ENCODE data around the gene CCDC174.

CCDC174 gene

DNA sequence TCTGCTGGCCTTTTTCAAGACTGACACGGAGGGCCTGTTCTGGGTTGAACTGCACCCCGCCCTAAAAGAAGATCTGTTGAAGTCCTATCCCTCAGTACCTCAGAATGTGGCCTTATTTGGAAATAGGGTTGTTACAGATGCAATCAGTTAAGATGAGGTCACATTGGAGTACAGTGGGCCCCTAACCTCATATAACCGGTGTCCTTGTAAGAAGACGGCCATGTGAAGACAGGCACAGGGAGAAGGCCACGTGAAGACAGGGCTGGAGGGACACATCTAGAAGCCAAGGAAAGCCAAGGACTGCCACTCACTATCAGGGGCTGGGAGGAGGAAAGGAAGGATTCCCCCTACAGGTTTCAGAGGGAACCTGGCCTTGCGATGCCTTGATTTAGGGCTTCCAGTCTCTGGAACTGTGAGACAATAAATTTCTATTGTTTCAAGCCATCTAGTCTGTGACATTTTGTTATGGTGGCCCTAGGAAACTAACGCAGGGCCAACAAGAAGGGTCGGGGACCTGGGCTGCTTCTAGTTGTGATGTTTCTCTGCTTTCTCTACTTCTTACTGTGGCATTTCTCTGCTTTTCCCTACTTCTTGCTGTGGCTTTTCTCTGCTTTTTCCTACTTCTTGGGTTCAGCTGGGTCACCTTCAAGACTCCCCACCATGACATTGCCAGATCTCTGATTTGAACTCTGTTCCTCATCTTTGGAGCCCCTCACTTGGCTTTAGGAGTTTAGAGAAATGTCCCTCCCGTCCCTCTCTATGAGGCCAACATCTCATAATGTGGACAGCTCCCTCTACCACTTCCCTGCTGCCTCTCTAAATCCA lies 4.8 kb upstream of the CCDC174 start:
- Histone ChIP-seq H3K4me3 (ENCODE audit: low read depth, low read length) (no peak overlapping the region), H2BK5ac (ENCODE audit: low read depth, low read length, poor library complexity) (no peak overlapping the region), H3K27me3 (ENCODE audit: insufficient read depth, low read length) (no peaks in the 10 kb centered on the region), H2AK5ac (ENCODE audit: low read length) (no peak overlapping the region), H3K79me2 (ENCODE audit: control insufficient read depth, insufficient read depth, low read length, poor library complexity) (peaks cover 2% of the 10 kb centered on the region), H3K79me1 (ENCODE audit: low read length) (peaks cover 2% of the 10 kb centered on the region), H2AFZ (ENCODE audit: insufficient read depth, low read length, poor library complexity) (no peak overlapping the region), H4K91ac (ENCODE audit: low read depth, low read length) (no peak overlapping the region), H4K8ac (ENCODE audit: low read depth, low read length) (no peak overlapping the region), H2BK12ac (ENCODE audit: low read length) (no peak overlapping the region), H3K23ac (ENCODE audit: low read length) (no peak overlapping the region), H3K9ac (ENCODE audit: low read length) (no peak overlapping the region), H3K36me3 (ENCODE audit: control insufficient read depth in 1 of 2, insufficient read depth in 2 of 2, low read length in 2 of 2) (no peaks in the 10 kb centered on the region), H3K9me3 (ENCODE audit: insufficient read depth, low read depth, low read length) (peaks cover 1% of the 10 kb centered on the region), H3K4ac (ENCODE audit: low read depth, low read length) (no peak overlapping the region), H3K4me1 (ENCODE audit: control insufficient read depth in 1 of 2, insufficient read depth in 2 of 2, low read length in 2 of 2) (no peaks in the 10 kb centered on the region), H2BK120ac (ENCODE audit: insufficient read depth, low read length, poor library complexity) (no peak overlapping the region), H3K18ac (ENCODE audit: low read length) (no peak overlapping the region), H4K12ac (ENCODE audit: low read depth, low read length) (no peak overlapping the region), H3K14ac (ENCODE audit: low read length) (no peak overlapping the region), H3K27ac (ENCODE audit: low read depth, low read length) (no peak overlapping the region), H3K4me2 (ENCODE audit: low read length) (no peak overlapping the region)
- DNase-seq = no peak
- WGBS (ENCODE audit: extremely low coverage, insufficient coverage, insufficient read length) = no CpG with 5 or more reads among the region's 9 CpGs

DNA sequence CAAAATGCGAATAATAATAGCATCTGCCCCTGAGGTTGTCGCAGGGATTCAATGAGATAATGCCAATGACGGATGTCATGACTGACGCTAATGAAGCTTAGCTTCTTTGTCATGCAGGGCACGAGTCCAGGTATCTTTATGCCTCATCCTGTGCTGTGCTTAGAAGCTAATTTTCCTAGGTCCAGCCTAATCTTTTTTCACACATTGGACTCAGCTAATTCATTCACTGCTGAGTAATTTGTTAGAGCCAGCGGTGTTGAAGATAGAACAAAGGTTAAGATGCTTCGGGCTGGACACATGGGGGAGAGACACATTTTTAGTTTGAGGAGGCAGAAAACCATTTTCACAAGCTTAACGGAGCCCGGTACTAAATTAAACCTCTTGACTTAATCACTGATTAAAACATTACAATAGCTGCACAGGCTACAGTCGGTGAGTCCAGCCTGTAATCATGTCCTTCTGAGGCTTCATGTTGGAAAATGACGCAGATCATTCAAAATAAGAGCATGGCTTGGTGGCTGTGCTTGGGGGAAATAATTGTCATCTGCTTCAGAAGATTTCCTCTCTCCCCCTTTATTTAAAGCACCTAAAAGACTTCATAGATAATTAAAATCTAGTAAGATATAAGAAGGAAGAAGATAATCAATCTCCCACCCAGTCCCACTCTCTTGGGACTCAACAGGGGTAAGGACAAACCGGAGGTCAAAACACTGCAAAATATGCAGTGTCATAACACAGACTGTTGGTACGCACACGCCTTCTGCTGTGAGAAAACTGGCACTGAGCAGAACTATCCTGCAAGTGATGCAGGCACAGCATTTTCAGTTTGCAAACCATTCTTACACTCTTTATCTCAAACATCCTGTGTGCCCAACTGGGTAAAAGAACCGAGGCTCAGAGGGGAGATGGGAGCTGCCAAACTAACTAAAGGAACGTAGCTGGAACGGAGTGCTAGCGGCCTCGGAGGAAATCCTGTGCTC lies 3.3 kb upstream of the CCDC174 start:
- Histone ChIP-seq H2BK5ac (ENCODE audit: low read depth, low read length, poor library complexity) (no peak overlapping the region), H3K27ac (ENCODE audit: low read depth, low read length) (no peak overlapping the region), H3K23ac (ENCODE audit: low read length) (no peak overlapping the region), H3K18ac (ENCODE audit: low read length) (no peak overlapping the region), H3K4ac (ENCODE audit: low read depth, low read length) (no peak overlapping the region), H3K9ac (ENCODE audit: low read length) (no peak overlapping the region), H3K4me1 (ENCODE audit: control insufficient read depth in 1 of 2, insufficient read depth in 2 of 2, low read length in 2 of 2) (peaks cover 0 to 2% of the 10 kb centered on the region in 2 experiments), H3K14ac (ENCODE audit: low read length) (no peak overlapping the region), H3K79me1 (ENCODE audit: low read length) (peaks cover 4% of the 10 kb centered on the region), H2BK120ac (ENCODE audit: insufficient read depth, low read length, poor library complexity) (no peak overlapping the region), H2AK5ac (ENCODE audit: low read length) (no peak overlapping the region), H4K12ac (ENCODE audit: low read depth, low read length) (no peak overlapping the region), H4K91ac (ENCODE audit: low read depth, low read length) (no peak overlapping the region), H3K4me2 (ENCODE audit: low read length) (no peak overlapping the region), H3K4me3 (ENCODE audit: low read depth, low read length) (no peak overlapping the region), H4K8ac (ENCODE audit: low read depth, low read length) (no peak overlapping the region), H2BK12ac (ENCODE audit: low read length) (no peak overlapping the region), H3K36me3 (ENCODE audit: control insufficient read depth in 1 of 2, insufficient read depth in 2 of 2, low read length in 2 of 2) (no peaks in the 10 kb centered on the region), H3K79me2 (ENCODE audit: control insufficient read depth, insufficient read depth, low read length, poor library complexity) (peaks cover 5% of the 10 kb centered on the region), H3K27me3 (ENCODE audit: insufficient read depth, low read length) (no peaks in the 10 kb centered on the region), H2AFZ (ENCODE audit: insufficient read depth, low read length, poor library complexity) (no peak overlapping the region), H3K9me3 (ENCODE audit: insufficient read depth, low read depth, low read length) (no peaks in the 10 kb centered on the region)
- no peak for DNase-seq
- no CpG with 5 or more reads among the region's 19 CpGs for WGBS (ENCODE audit: extremely low coverage, insufficient coverage, insufficient read length)

DNA sequence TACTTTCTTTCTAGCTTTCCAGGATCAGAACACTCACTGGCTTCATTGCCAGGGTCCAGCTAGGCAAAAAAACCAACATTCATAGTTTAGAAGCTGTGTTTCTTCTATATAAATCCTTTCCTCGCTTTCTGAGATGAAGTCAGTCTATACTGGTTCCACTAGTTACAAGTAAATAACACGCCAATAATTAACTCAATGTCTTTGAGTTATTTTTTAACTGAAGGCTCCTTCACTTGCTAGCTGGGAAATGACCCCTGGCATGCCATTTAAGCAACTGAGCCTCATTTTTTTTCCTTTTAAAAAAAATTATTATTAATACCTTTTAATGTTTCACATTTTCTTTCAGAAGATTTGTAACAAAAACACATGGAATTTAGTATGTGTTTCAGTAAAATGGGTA lies 2.1 kb upstream of the CCDC174 start:
- no peak overlapping the region for H2AK5ac ChIP-seq (ENCODE audit: low read length)
- H3K14ac ChIP-seq (ENCODE audit: low read length) = no peak overlapping the region
- H3K36me3 ChIP-seq (ENCODE audit: control insufficient read depth in 1 of 2, insufficient read depth in 2 of 2, low read length in 2 of 2) = no peaks in the 10 kb centered on the region
- H3K9me3 ChIP-seq (ENCODE audit: insufficient read depth, low read depth, low read length) = no peaks in the 10 kb centered on the region
- H3K4me1 ChIP-seq (ENCODE audit: control insufficient read depth in 1 of 2, insufficient read depth in 2 of 2, low read length in 2 of 2) = peaks cover 0 to 2% of the 10 kb centered on the region in 2 experiments
- no peak overlapping the region for H3K9ac ChIP-seq (ENCODE audit: low read length)
- peaks cover 4% of the 10 kb centered on the region for H3K79me1 ChIP-seq (ENCODE audit: low read length)
- H3K79me2 ChIP-seq (ENCODE audit: control insufficient read depth, insufficient read depth, low read length, poor library complexity) = peaks cover 5% of the 10 kb centered on the region
- H2BK5ac ChIP-seq (ENCODE audit: low read depth, low read length, poor library complexity) = no peak overlapping the region
- H3K23ac ChIP-seq (ENCODE audit: low read length) = no peak overlapping the region
- no CpG with 5 or more reads among the region's 2 CpGs for WGBS (ENCODE audit: extremely low coverage, insufficient coverage, insufficient read length)
- H3K4me2 ChIP-seq (ENCODE audit: low read length) = no peak overlapping the region
- H2BK120ac ChIP-seq (ENCODE audit: insufficient read depth, low read length, poor library complexity) = no peak overlapping the region
- no peak overlapping the region for H3K4ac ChIP-seq (ENCODE audit: low read depth, low read length)
- no peak overlapping the region for H3K27ac ChIP-seq (ENCODE audit: low read depth, low read length)
- no peak for DNase-seq
- no peak overlapping the region for H2BK12ac ChIP-seq (ENCODE audit: low read length)
- H3K4me3 ChIP-seq (ENCODE audit: low read depth, low read length) = no peak overlapping the region
- H3K27me3 ChIP-seq (ENCODE audit: insufficient read depth, low read length) = no peaks in the 10 kb centered on the region
- no peak overlapping the region for H4K8ac ChIP-seq (ENCODE audit: low read depth, low read length)
- H2AFZ ChIP-seq (ENCODE audit: insufficient read depth, low read length, poor library complexity) = no peak overlapping the region
- H4K91ac ChIP-seq (ENCODE audit: low read depth, low read length) = no peak overlapping the region
- H4K12ac ChIP-seq (ENCODE audit: low read depth, low read length) = no peak overlapping the region
- no peak overlapping the region for H3K18ac ChIP-seq (ENCODE audit: low read length)

DNA sequence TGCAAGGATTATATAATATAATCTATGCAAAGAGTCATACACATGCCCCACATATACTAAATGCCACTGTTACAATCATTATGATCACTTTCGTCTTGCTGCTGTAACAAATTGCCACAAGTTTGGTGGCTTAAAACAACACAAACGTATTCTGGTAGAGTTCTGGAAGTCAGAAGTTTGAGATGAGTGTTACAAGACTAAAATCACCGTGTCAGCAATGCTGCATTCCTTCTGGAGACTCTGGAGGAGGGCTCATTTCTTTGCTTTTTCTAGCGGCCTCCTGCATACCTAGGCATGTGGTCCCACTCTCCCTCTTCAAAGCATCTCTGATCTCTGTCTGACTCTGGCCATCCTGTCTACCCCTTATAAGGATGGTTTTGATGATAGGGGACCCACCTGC lies 1.4 kb upstream of the CCDC174 start:
- no peak overlapping the region for H4K91ac ChIP-seq (ENCODE audit: low read depth, low read length)
- H3K18ac ChIP-seq (ENCODE audit: low read length) = no peak overlapping the region
- no peak overlapping the region for H2AK5ac ChIP-seq (ENCODE audit: low read length)
- H2AFZ ChIP-seq (ENCODE audit: insufficient read depth, low read length, poor library complexity) = no peak overlapping the region
- H3K4me1 ChIP-seq (ENCODE audit: control insufficient read depth in 1 of 2, insufficient read depth in 2 of 2, low read length in 2 of 2) = peaks cover 0 to 2% of the 10 kb centered on the region in 2 experiments
- no peak for DNase-seq
- no peak overlapping the region for H2BK120ac ChIP-seq (ENCODE audit: insufficient read depth, low read length, poor library complexity)
- H3K36me3 ChIP-seq (ENCODE audit: control insufficient read depth in 1 of 2, insufficient read depth in 2 of 2, low read length in 2 of 2) = peaks cover 3 to 4% of the 10 kb centered on the region in 2 experiments
- no peak overlapping the region for H3K14ac ChIP-seq (ENCODE audit: low read length)
- no peak overlapping the region for H2BK12ac ChIP-seq (ENCODE audit: low read length)
- no CpG with 5 or more reads among the region's 4 CpGs for WGBS (ENCODE audit: extremely low coverage, insufficient coverage, insufficient read length)
- H3K79me2 ChIP-seq (ENCODE audit: control insufficient read depth, insufficient read depth, low read length, poor library complexity) = peaks cover 5% of the 10 kb centered on the region
- no peak overlapping the region for H3K4ac ChIP-seq (ENCODE audit: low read depth, low read length)
- H3K4me2 ChIP-seq (ENCODE audit: low read length) = no peak overlapping the region
- no peak overlapping the region for H3K27ac ChIP-seq (ENCODE audit: low read depth, low read length)
- H3K27me3 ChIP-seq (ENCODE audit: insufficient read depth, low read length) = no peaks in the 10 kb centered on the region
- peak overlapping the region; percentile 43 for H4K8ac ChIP-seq (ENCODE audit: low read depth, low read length)
- H3K4me3 ChIP-seq (ENCODE audit: low read depth, low read length) = no peak overlapping the region
- H4K12ac ChIP-seq (ENCODE audit: low read depth, low read length) = no peak overlapping the region
- no peaks in the 10 kb centered on the region for H3K9me3 ChIP-seq (ENCODE audit: insufficient read depth, low read depth, low read length)
- H3K9ac ChIP-seq (ENCODE audit: low read length) = no peak overlapping the region
- no peak overlapping the region for H2BK5ac ChIP-seq (ENCODE audit: low read depth, low read length, poor library complexity)
- no peak overlapping the region for H3K23ac ChIP-seq (ENCODE audit: low read length)
- peaks cover 4% of the 10 kb centered on the region for H3K79me1 ChIP-seq (ENCODE audit: low read length)
